C4-2B (cell line): Measurements from ENCODE around the gene TOR1AIP2.

ENCODE experiments used
- CTCF ChIP-seq: fragments of 450-650 bp; conservative IDR thresholded peaks from 2 replicates; pipeline ENCODE4 v1.5.1; 2017; ENCODE audit warnings: mild to moderate bottlenecking
- ZFX ChIP-seq: fragments of 450-650 bp; IDR thresholded peaks from 2 replicates; pipeline ENCODE4 v1.6.1; 2017

- TF ChIP-seq CTCF = no peak
- no peak for TF ChIP-seq ZFX
Measured at GRCh38 chr1:179866616-179867015, 11.0 kb downstream of the TOR1AIP2 start.
